Retinal pigment epithelial cell (primary cell): Measurements from ENCODE around the gene BCKDHB.

ENCODE experiments used
- DNase-seq: peaks from one replicate; pipeline ENCODE4 v3.0.0-alpha.2; 2010; ENCODE audit warnings: low read depth
- H3K4me3 ChIP-seq: 2 replicates; pipeline ENCODE4 v1.5.1; 2011; ENCODE audit warnings: mild to moderate bottlenecking, low read length, control low read depth, moderate library complexity
- CTCF ChIP-seq: conservative IDR thresholded peaks from 2 replicates; pipeline ENCODE4 v1.5.1; 2011; ENCODE audit warnings: low read depth, low read length, control low read depth, inconsistent platforms

Gene BCKDHB

GRCh38 chr6:80347101-80347500 is 240.6 kb downstream of the BCKDHB start:
- no peak for DNase-seq
- H3K4me3 ChIP-seq = no peak overlapping the region
- no peak for TF ChIP-seq CTCF

- DNase-seq = no peak
- no peak overlapping the region for H3K4me3 ChIP-seq
- TF ChIP-seq CTCF = no peak
These were observed 241.8 kb downstream of the BCKDHB start for GRCh38 chr6:80348263-80348662.

GRCh38 chr6:80356000-80356399 is 249.5 kb downstream of the BCKDHB start:
- no peak for TF ChIP-seq CTCF
- no peak for DNase-seq
- H3K4me3 ChIP-seq = no peak overlapping the region

GRCh38 chr6:80356545-80356944 is 250.1 kb downstream of the BCKDHB start:
- no peak for DNase-seq
- no peak overlapping the region for H3K4me3 ChIP-seq
- TF ChIP-seq CTCF = no peak

- DNase-seq = no peak
- TF ChIP-seq CTCF = no peak
- no peak overlapping the region for H3K4me3 ChIP-seq
These were observed 250.6 kb downstream of the BCKDHB start for GRCh38 chr6:80357081-80357480.

- TF ChIP-seq CTCF = no peak
- no peak overlapping the region for H3K4me3 ChIP-seq
- no peak for DNase-seq
These were observed 251.2 kb downstream of the BCKDHB start for GRCh38 chr6:80357674-80358073.

- no peak overlapping the region for H3K4me3 ChIP-seq
- no peak for TF ChIP-seq CTCF
- DNase-seq = no peak
These were observed 257.1 kb downstream of the BCKDHB start for GRCh38 chr6:80363501-80364122.
